WTC11 (cell line): ENCODE measurements around the gene C1QL1. TPM values are rescaled to one million over a fixed set of nuclear protein-coding genes. Genes with fewer than 3 reads are reported as not detected.

Experiments
- ATAC-seq: fragments of 200-7000 bp; cut with Tn5 transposase; 2 replicates; pipeline ENCODE4 v1.10.0; 2021; ENCODE audit warnings: mild to moderate bottlenecking, moderate library complexity
- CTCF ChIA-PET: fragments of 300-600 bp; sonication (Branson Sonifier 250); formaldehyde crosslinking; loops from one replicate; lab custom pipeline; 2021; ENCODE audit warnings: antibody characterized with exemption; lab: Charles Lee
- POLR2A ChIA-PET: fragments of 350-600 bp; sonication (Branson Sonifier 250); formaldehyde crosslinking; loops from one replicate; lab custom pipeline; 2021; ENCODE audit warnings: antibody characterized with exemption; lab: Charles Lee
- DNase-seq: peaks from one replicate; pipeline ENCODE4 v3.0.0; 2021; ENCODE audit warnings: low spot score
- H3K27ac Mint-ChIP-seq: 2 replicates; pipeline ENCODE4 v1.8.0; 2021; ENCODE audit warnings: mixed read lengths
- H3K27me3 Mint-ChIP-seq: 2 replicates; pipeline ENCODE4 v1.8.0; 2021; ENCODE audit warnings: low read depth, mild to moderate bottlenecking, moderate library complexity, mixed read lengths
- H3K36me3 Mint-ChIP-seq: 2 replicates; pipeline ENCODE4 v1.8.0; 2021; ENCODE audit warnings: mixed read lengths
- H3K4me1 Mint-ChIP-seq: 2 replicates; pipeline ENCODE4 v1.8.0; 2022; ENCODE audit warnings: mixed read lengths
- H3K4me3 Mint-ChIP-seq: 2 replicates; pipeline ENCODE4 v1.8.0; 2021; ENCODE audit warnings: mild to moderate bottlenecking, moderate library complexity, mixed read lengths
- H3K9me3 Mint-ChIP-seq: 2 replicates; pipeline ENCODE4 v1.8.0; 2021; ENCODE audit warnings: mixed read lengths
- ARID4B ChIP-seq: sonication (generic); formaldehyde crosslinking; IDR thresholded peaks from 2 replicates; pipeline ENCODE4 v1.8.0; 2023; ENCODE audit warnings: missing genetic modification reagents, mild to moderate bottlenecking, borderline replicate concordance
- ATF2 ChIP-seq: sonication (generic); formaldehyde crosslinking; IDR thresholded peaks from 2 replicates; pipeline ENCODE4 v1.8.1; 2022; ENCODE audit warnings: low read depth, missing genetic modification reagents, borderline replicate concordance
- FOXJ3 ChIP-seq: sonication (generic); formaldehyde crosslinking; IDR thresholded peaks from 2 replicates; pipeline ENCODE4 v1.9.0; 2021; ENCODE audit warnings: missing genetic modification reagents, mild to moderate bottlenecking, borderline replicate concordance
- GABPB1 ChIP-seq: sonication (generic); formaldehyde crosslinking; IDR thresholded peaks from 2 replicates; pipeline ENCODE4 v1.8.1; 2023; ENCODE audit warnings: mild to moderate bottlenecking, missing genetic modification reagents
- GTF2I ChIP-seq: fragments of 250-450 bp; sonication (Bioruptor Pico); conservative IDR thresholded peaks from 2 replicates; pipeline ENCODE4 v1.4.0; 2021; ENCODE audit warnings: mild to moderate bottlenecking
- HMGXB4 ChIP-seq: sonication (generic); formaldehyde crosslinking; IDR thresholded peaks from 2 replicates; pipeline ENCODE4 v1.8.1; 2023; ENCODE audit warnings: mild to moderate bottlenecking, moderate library complexity, missing genetic modification reagents
- JAZF1 ChIP-seq: fragments of 250-450 bp; sonication (Bioruptor Pico); IDR thresholded peaks from 2 replicates; pipeline ENCODE4 v1.9.0; 2021; ENCODE audit warnings: moderate library complexity, mild to moderate bottlenecking, inconsistent platforms
- MLX ChIP-seq: sonication (generic); formaldehyde crosslinking; IDR thresholded peaks from 2 replicates; pipeline ENCODE4 v1.8.1; 2023; ENCODE audit warnings: mild to moderate bottlenecking, missing genetic modification reagents, moderate library complexity
- NR2C2 ChIP-seq: sonication (generic); formaldehyde crosslinking; IDR thresholded peaks from 2 replicates; pipeline ENCODE4 v1.8.0; 2022; ENCODE audit warnings: mild to moderate bottlenecking, missing genetic modification reagents
- PREB ChIP-seq: sonication (generic); formaldehyde crosslinking; IDR thresholded peaks from 2 replicates; pipeline ENCODE4 v1.8.1; 2022; ENCODE audit warnings: mild to moderate bottlenecking, missing genetic modification reagents, moderate library complexity, borderline replicate concordance
- PRRX2 ChIP-seq: fragments of 250-450 bp; sonication (Bioruptor Pico); IDR thresholded peaks from 2 replicates; pipeline ENCODE4 v1.8.0; 2021; ENCODE audit warnings: mild to moderate bottlenecking
- SMAD3 ChIP-seq: sonication (generic); formaldehyde crosslinking; IDR thresholded peaks from 2 replicates; pipeline ENCODE4 v1.8.0; 2022; ENCODE audit warnings: missing genetic modification reagents, mild to moderate bottlenecking, borderline replicate concordance
- SOX15 ChIP-seq: fragments of 250-450 bp; sonication (Bioruptor Pico); IDR thresholded peaks from 2 replicates; pipeline ENCODE4 v1.9.0; 2021; ENCODE audit warnings: mild to moderate bottlenecking
- SP1 ChIP-seq: sonication (generic); formaldehyde crosslinking; conservative IDR thresholded peaks from 2 replicates; pipeline ENCODE4 v1.8.1; 2022; ENCODE audit warnings: missing genetic modification reagents
- TEAD4 ChIP-seq: sonication (generic); formaldehyde crosslinking; IDR thresholded peaks from 2 replicates; pipeline ENCODE4 v1.8.0; 2022; ENCODE audit warnings: mild to moderate bottlenecking, missing genetic modification reagents
- ZBTB21 ChIP-seq: sonication (generic); formaldehyde crosslinking; IDR thresholded peaks from 2 replicates; pipeline ENCODE4 v1.8.1; 2023; ENCODE audit warnings: mild to moderate bottlenecking, missing genetic modification reagents, borderline replicate concordance
- ZNF263 ChIP-seq: sonication (generic); formaldehyde crosslinking; IDR thresholded peaks from 2 replicates; pipeline ENCODE4 v1.8.1; 2022; ENCODE audit warnings: low read depth, mild to moderate bottlenecking, moderate library complexity, missing genetic modification reagents
- total RNA-seq: library from RNA; stranded (reverse); gene quantifications from 3 replicates; pipeline ENCODE4 v1.2.3, GENCODE V29; 2021

C1QL1 gene
- total RNA-seq, 1 experiment from 2014 or later: 13.4 TPM

GRCh38 chr17:44915862-44916780 is 52.0 kb downstream of the C1QL1 start:
- ChIA-PET CTCF (interaction anchor here (0.7 to 3.2 kb wide), 5 partner anchors 62 to 183 kb away, joined by 3 to 9 read pairs (median 3); no protein-coding TSS in a partner anchor), POLR2A (no interaction called here)
- Mint-ChIP-seq H3K27me3 (peaks cover 25% of the 10 kb centered on the region), H3K4me3 (no peak overlapping the region), H3K36me3 (no peaks in the 10 kb centered on the region), H3K4me1 (peaks cover 11% of the 10 kb centered on the region), H3K27ac (no peak overlapping the region), H3K9me3 (no peaks in the 10 kb centered on the region)
- ATAC-seq (no peak), DNase-seq (no peak)
- TF ChIP-seq GTF2I (CRISPR knock-in tag): no peak
- no peak for TF ChIP-seq SMAD3 (CRISPR knock-in tag)
- no peak for TF ChIP-seq TEAD4 (CRISPR knock-in tag)
- TF ChIP-seq ZBTB21 (CRISPR knock-in tag): no peak
- TF ChIP-seq ATF2: no peak
- TF ChIP-seq HMGXB4 (CRISPR knock-in tag): no peak
- TF ChIP-seq SP1: no peak
- TF ChIP-seq MLX (CRISPR knock-in tag): no peak
- no peak for TF ChIP-seq SOX15 (CRISPR knock-in tag)

- no peak within 1 kb of the TSS for H3K4me3 Mint-ChIP-seq
- DNase-seq (no peak), ATAC-seq (no peak)
- H3K4me1 Mint-ChIP-seq: peaks cover 8% of the 10 kb centered on the region
- H3K27me3 Mint-ChIP-seq: peaks cover 31% of the 10 kb centered on the region
- POLR2A ChIA-PET: interaction anchor here (0.7 kb wide), 1 partner anchor 1342 kb away, joined by 4 read pairs; no protein-coding TSS in a partner anchor
- H3K36me3 Mint-ChIP-seq: no peaks in the 10 kb centered on the region
- CTCF ChIA-PET: interaction anchor here (0.8 to 3.2 kb wide), 6 partner anchors 46 to 220 kb away, joined by 3 to 9 read pairs (median 4); partner anchors contain the start of gene ACBD4
- TF ChIP-seq SMAD3 (CRISPR knock-in tag): no peak
- TF ChIP-seq MLX (CRISPR knock-in tag): no peak
- TF ChIP-seq ZNF263 (CRISPR knock-in tag): no peak
- no peak within 1 kb of the TSS for H3K27ac Mint-ChIP-seq
- H3K9me3 Mint-ChIP-seq: no peaks in the 10 kb centered on the region
Measured at GRCh38 chr17:44915321-44915726, 52.8 kb downstream of the C1QL1 start, which contains the start of gene GFAP. TSS of gene GFAP (minus strand) at chr17:44915500. CDS start at chr17:44915486, 14 bp downstream.

GRCh38 chr17:44914698-44915271 is 53.3 kb downstream of the C1QL1 start:
- CTCF ChIA-PET: interaction anchor here (0.8 to 3.2 kb wide), 6 partner anchors 47 to 221 kb away, joined by 3 to 9 read pairs (median 4); partner anchors contain the start of gene ACBD4
- TF ChIP-seq NR2C2 (CRISPR knock-in tag) (no peak), JAZF1 (CRISPR knock-in tag) (no peak), PREB (CRISPR knock-in tag) (no peak), PRRX2 (CRISPR knock-in tag) (no peak), GABPB1 (CRISPR knock-in tag) (no peak), ARID4B (CRISPR knock-in tag) (no peak), FOXJ3 (CRISPR knock-in tag) (no peak)

More at GRCh38 chr17:44914698-44915271, 53.3 kb downstream of the C1QL1 start:
- peaks cover 5% of the 10 kb centered on the region; the same call in 1 of the 2 replicates for H3K4me1 Mint-ChIP-seq
- peaks cover 35% of the 10 kb centered on the region for H3K27me3 Mint-ChIP-seq
- POLR2A ChIA-PET: interaction anchor here (0.7 kb wide), 1 partner anchor 1342 kb away, joined by 4 read pairs; no protein-coding TSS in a partner anchor
- no peak for ATAC-seq
- H3K27ac Mint-ChIP-seq: no peak overlapping the region
- H3K9me3 Mint-ChIP-seq: no peaks in the 10 kb centered on the region
- no peak for DNase-seq
- H3K36me3 Mint-ChIP-seq: no peaks in the 10 kb centered on the region
- H3K4me3 Mint-ChIP-seq: no peak overlapping the region
